GM19463 (cell line): Measurements from ENCODE around the gene KRTAP4-12.
"Not testable (repeated sequence)": the region's sequence is repeated elsewhere in the genome, so short reads cannot be mapped to it uniquely, and the experiment has no call there.

Source experiments
- ATAC-seq: cut with Tn5 transposase; IDR thresholded peaks from one replicate; pipeline ENCODE4 v1.9.1; 2021; ENCODE audit warnings: mild to moderate bottlenecking, moderate library complexity; ENCODE audit not compliant: unreplicated experiment

Gene KRTAP4-12

DNA sequence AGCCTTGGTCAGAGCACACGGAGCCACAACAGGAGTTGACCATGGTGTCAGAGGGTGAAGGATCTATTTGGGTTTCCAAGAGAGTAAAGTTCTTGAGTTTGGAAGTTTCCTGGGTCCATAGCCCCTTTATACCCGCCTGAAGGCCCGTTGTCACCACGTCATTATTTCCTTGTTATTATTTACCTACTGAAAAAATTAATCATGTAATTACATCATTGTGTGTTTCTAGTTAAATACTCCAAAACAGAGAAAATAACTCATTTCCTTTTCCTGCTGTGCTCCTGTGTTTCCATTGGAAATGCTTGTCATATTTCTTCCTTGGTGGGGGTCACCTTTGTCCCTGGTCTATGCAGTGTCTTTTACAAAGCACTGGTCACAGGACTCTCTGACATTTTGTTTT lies 25.9 kb downstream of the KRTAP4-12 start, which contains the start of gene KRTAP4-8:
Gene KRTAP4-8 (minus strand): TSS at position 101 of the 400 bp plus-strand sequence. CDS start 58 bp downstream, at position 43.
- ATAC-seq, result no peak

DNA sequence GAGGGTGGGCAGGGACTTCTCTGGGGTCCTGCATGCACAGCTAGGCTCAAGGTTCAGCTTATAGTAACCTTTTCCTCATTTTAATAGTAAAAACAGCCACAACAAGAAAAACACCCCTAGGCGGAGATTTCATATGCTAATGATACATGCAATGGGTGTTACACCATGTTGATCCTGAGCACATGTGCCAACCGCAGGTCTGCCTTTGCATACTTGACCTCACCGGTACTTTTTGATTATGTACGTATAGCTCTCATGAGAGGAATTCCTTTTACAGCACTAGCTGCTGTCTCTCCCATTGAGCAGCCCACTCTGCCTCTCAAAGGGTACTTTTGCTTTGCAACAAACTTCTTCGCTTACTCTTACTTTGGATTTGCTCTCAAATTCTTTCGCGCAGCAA lies 27.9 kb downstream of the KRTAP4-12 start:
- no peak for ATAC-seq

GRCh38 chr17:41088760-41089352 lies 35.1 kb downstream of the KRTAP4-12 start:
- ATAC-seq, result not testable (repeated sequence)

DNA sequence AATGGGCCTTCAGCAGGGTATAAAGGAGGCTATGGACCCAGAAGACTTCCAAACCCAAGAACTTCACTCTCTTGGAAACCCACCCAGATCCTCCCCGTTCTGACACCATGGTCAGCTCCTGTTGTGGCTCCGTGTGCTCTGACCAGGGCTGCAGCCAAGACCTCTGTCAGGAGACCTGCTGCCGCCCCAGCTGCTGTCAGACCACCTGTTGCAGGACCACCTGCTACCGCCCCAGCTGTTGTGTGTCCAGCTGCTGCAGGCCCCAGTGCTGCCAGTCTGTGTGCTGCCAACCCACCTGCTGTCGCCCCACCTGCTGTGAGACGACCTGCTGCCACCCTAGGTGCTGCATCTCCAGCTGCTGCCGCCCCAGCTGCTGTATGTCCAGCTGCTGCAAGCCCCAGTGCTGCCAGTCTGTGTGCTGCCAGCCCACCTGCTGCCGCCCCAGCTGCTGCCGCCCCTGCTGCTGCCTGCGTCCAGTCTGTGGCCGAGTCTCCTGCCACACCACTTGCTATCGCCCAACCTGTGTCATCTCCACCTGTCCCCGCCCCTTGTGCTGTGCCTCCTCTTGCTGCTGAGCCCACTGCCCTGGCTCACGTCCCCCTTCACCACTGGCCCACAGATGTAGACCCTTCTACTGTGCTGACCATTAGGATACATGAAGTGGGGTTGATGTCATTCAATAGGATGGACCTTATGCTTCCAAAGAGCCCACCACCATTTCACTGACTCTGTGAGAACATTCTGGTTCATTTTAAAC lies 39.7 kb downstream of the KRTAP4-12 start, which contains the start of gene KRTAP4-7:
Gene KRTAP4-7 (plus strand): TSS at position 51 of the 757 bp plus-strand sequence. CDS start 57 bp downstream, at position 108.
- not testable (repeated sequence) for ATAC-seq

DNA sequence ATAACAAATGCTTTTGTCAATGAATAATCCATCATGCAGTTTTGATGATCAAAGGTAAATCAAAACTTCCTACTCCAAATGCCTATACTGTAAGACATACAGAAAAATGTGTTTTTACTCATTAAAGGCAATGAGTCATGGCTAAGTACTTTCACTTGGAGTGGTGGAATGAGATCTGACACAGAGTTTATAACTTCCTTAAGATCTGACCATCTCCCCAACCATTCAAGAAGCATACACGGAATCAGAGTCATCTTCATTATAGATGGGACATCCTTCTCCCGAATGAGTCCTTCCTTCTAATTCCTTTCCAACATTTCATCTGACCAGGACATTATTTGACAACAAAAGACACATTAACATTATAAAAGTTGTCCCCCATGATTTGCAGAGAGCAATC lies 40.6 kb downstream of the KRTAP4-12 start:
- not testable (repeated sequence) for ATAC-seq

GRCh38 chr17:41082626-41083025 lies 41.4 kb downstream of the KRTAP4-12 start:
- no peak for ATAC-seq

DNA sequence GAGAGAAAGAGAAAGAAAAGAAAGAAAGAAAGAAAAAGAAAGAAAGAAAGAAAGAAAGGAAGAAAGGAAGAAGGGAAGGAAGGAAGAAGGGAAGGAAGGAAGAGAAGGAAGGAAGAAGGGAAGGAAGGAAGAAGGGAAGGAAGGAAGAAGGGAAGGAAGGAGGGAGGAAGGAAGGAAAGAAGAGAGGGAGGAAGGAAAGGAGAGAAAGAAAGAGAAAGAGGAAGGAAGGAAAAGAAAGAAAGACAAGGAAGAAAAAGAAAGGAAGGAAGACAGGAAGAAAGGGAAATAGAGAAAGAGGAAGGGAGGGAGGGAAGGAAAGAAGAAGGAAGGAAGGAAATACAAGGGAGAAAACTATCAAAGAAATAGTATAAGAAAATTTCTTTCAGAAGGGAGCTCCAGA lies 47.2 kb downstream of the KRTAP4-12 start:
- ATAC-seq, result no peak

GRCh38 chr17:41073676-41074075 lies 50.3 kb downstream of the KRTAP4-12 start:
- no peak for ATAC-seq
